H1 (cell line): ENCODE measurements around the gene WHAMM. TPM values are rescaled to one million over a fixed set of nuclear protein-coding genes. Genes with fewer than 3 reads are reported as not detected.

Experiments
- GABPA ChIP-seq: IDR thresholded peaks from 2 replicates; pipeline ENCODE4 v1.6.1; 2011; ENCODE audit warnings: mild to moderate bottlenecking, low read length, moderate library complexity, borderline replicate concordance; ENCODE audit not compliant: insufficient read depth
- JUND ChIP-seq: IDR thresholded peaks from 2 replicates; pipeline ENCODE4 v1.6.1; 2011; ENCODE audit warnings: mild to moderate bottlenecking, improper control_type of control experiment, low read length
- KDM4A ChIP-seq: IDR thresholded peaks from one replicate; pipeline ENCODE4 v1.7.1; 2012; ENCODE audit warnings: low read depth, mild to moderate bottlenecking, moderate library complexity, low read length, inconsistent platforms; ENCODE audit not compliant: severe bottlenecking
- MAFK ChIP-seq: IDR thresholded peaks from 2 replicates; pipeline ENCODE4 v1.6.1; 2012; ENCODE audit warnings: low read depth, mild to moderate bottlenecking, improper control_type of control experiment, low read length
- SAP30 ChIP-seq: fragments of 300-600 bp; sonication (generic); IDR thresholded peaks from 2 replicates; pipeline ENCODE4 v1.7.1; 2012; ENCODE audit warnings: low read length, moderate library complexity, mild to moderate bottlenecking, inconsistent platforms; ENCODE audit not compliant: insufficient read depth, insufficient replicate concordance
- SRF ChIP-seq: IDR thresholded peaks from 2 replicates; pipeline ENCODE4 v1.6.1; 2011; ENCODE audit warnings: mild to moderate bottlenecking, low read depth, low read length, moderate library complexity
- polyA plus RNA-seq, 7 experiments: library from polyadenylated mRNA; depleted of rRNA in 3 of 7; stranded (reverse) in 5 of 7; unstranded in 2 of 7; fragments of >200 nt in 5 of 7; fragments of 200-250 nt in 2 of 7; gene quantifications; 1 replicate in 5 of 7; 2 replicates in 1 of 7; 4 replicates in 1 of 7; pipeline versions ENCODE4 v1.2.1 to v1.2.3, GENCODE V29; 2011 to 2013; ENCODE audit warnings: missing spikeins in 2 of 7, mixed read lengths in 2 of 7
- total RNA-seq: library from RNA; stranded (reverse); fragmentation: NEBNext Ultra II Directional; extraction: Animal tissue kit (Norgen Biotek cat#: 25700); gene quantifications from 2 replicates; pipeline ENCODE4 v1.2.1, GENCODE V29; 2021
- TF ChIP-seq, protein P1 (sequence below): fragments of 300-600 bp; sonication (generic); IDR thresholded peaks from 2 replicates; pipeline ENCODE4 v1.7.1; 2012; ENCODE audit warnings: low read length, moderate library complexity, mild to moderate bottlenecking, inconsistent platforms; ENCODE audit not compliant: insufficient replicate concordance
- TF ChIP-seq, protein P2 (sequence below): IDR thresholded peaks from 2 replicates; pipeline ENCODE4 v1.6.1; 2012; ENCODE audit warnings: inconsistent platforms
- TF ChIP-seq, protein P3 (sequence below): IDR thresholded peaks from 2 replicates; pipeline ENCODE4 v1.6.1; 2012; ENCODE audit warnings: inconsistent platforms

Gene WHAMM
- total and polyA plus RNA-seq, 2 of the 8 experiments (the other 6 are each of a cell fraction or from before 2014, with no cell fraction given): 1.1 to 3.3 TPM

DNA sequence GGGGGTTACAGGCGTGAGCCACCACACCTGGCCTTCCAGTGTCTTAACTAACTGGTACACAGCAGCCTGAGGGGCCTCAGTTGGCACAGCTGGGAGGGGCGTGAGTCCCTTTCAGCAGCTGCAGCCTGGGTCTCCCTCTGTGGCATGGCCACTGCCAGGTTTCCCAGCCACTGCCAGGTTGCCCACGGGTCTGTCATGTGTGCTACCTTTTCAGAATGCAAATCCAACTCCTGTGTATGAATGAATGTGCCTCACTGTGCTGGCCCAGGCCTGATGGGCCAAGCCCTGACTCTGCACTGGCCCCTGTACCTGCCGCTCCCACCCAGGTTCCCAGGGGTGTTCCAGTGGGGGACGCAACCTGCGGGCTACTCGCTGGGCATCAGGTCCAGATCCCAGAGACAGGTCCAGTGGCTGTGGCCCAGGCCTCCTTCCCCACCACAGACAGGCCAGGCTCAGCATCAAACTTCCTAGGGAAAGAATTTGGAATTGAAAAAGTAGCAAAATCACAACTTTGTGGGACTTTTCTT, 26.0 kb downstream of the WHAMM start (continued):
- TF ChIP-seq, protein P1, sequence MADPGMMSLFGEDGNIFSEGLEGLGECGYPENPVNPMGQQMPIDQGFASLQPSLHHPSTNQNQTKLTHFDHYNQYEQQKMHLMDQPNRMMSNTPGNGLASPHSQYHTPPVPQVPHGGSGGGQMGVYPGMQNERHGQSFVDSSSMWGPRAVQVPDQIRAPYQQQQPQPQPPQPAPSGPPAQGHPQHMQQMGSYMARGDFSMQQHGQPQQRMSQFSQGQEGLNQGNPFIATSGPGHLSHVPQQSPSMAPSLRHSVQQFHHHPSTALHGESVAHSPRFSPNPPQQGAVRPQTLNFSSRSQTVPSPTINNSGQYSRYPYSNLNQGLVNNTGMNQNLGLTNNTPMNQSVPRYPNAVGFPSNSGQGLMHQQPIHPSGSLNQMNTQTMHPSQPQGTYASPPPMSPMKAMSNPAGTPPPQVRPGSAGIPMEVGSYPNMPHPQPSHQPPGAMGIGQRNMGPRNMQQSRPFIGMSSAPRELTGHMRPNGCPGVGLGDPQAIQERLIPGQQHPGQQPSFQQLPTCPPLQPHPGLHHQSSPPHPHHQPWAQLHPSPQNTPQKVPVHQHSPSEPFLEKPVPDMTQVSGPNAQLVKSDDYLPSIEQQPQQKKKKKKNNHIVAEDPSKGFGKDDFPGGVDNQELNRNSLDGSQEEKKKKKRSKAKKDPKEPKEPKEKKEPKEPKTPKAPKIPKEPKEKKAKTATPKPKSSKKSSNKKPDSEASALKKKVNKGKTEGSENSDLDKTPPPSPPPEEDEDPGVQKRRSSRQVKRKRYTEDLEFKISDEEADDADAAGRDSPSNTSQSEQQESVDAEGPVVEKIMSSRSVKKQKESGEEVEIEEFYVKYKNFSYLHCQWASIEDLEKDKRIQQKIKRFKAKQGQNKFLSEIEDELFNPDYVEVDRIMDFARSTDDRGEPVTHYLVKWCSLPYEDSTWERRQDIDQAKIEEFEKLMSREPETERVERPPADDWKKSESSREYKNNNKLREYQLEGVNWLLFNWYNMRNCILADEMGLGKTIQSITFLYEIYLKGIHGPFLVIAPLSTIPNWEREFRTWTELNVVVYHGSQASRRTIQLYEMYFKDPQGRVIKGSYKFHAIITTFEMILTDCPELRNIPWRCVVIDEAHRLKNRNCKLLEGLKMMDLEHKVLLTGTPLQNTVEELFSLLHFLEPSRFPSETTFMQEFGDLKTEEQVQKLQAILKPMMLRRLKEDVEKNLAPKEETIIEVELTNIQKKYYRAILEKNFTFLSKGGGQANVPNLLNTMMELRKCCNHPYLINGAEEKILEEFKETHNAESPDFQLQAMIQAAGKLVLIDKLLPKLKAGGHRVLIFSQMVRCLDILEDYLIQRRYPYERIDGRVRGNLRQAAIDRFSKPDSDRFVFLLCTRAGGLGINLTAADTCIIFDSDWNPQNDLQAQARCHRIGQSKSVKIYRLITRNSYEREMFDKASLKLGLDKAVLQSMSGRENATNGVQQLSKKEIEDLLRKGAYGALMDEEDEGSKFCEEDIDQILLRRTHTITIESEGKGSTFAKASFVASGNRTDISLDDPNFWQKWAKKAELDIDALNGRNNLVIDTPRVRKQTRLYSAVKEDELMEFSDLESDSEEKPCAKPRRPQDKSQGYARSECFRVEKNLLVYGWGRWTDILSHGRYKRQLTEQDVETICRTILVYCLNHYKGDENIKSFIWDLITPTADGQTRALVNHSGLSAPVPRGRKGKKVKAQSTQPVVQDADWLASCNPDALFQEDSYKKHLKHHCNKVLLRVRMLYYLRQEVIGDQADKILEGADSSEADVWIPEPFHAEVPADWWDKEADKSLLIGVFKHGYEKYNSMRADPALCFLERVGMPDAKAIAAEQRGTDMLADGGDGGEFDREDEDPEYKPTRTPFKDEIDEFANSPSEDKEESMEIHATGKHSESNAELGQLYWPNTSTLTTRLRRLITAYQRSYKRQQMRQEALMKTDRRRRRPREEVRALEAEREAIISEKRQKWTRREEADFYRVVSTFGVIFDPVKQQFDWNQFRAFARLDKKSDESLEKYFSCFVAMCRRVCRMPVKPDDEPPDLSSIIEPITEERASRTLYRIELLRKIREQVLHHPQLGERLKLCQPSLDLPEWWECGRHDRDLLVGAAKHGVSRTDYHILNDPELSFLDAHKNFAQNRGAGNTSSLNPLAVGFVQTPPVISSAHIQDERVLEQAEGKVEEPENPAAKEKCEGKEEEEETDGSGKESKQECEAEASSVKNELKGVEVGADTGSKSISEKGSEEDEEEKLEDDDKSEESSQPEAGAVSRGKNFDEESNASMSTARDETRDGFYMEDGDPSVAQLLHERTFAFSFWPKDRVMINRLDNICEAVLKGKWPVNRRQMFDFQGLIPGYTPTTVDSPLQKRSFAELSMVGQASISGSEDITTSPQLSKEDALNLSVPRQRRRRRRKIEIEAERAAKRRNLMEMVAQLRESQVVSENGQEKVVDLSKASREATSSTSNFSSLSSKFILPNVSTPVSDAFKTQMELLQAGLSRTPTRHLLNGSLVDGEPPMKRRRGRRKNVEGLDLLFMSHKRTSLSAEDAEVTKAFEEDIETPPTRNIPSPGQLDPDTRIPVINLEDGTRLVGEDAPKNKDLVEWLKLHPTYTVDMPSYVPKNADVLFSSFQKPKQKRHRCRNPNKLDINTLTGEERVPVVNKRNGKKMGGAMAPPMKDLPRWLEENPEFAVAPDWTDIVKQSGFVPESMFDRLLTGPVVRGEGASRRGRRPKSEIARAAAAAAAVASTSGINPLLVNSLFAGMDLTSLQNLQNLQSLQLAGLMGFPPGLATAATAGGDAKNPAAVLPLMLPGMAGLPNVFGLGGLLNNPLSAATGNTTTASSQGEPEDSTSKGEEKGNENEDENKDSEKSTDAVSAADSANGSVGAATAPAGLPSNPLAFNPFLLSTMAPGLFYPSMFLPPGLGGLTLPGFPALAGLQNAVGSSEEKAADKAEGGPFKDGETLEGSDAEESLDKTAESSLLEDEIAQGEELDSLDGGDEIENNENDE: no peak
- no peak for TF ChIP-seq GABPA
- TF ChIP-seq SRF: no peak
- TF ChIP-seq KDM4A: no peak
- TF ChIP-seq, protein P2, sequence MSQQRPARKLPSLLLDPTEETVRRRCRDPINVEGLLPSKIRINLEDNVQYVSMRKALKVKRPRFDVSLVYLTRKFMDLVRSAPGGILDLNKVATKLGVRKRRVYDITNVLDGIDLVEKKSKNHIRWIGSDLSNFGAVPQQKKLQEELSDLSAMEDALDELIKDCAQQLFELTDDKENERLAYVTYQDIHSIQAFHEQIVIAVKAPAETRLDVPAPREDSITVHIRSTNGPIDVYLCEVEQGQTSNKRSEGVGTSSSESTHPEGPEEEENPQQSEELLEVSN: no peak
- no peak for TF ChIP-seq MAFK
- TF ChIP-seq, protein P3, sequence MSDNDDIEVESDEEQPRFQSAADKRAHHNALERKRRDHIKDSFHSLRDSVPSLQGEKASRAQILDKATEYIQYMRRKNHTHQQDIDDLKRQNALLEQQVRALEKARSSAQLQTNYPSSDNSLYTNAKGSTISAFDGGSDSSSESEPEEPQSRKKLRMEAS: no peak
- TF ChIP-seq SAP30: no peak
- no peak for TF ChIP-seq JUND
